Measurements from ENCODE around the gene DOCK3. TPM values are rescaled to one million over a fixed set of nuclear protein-coding genes. Genes with fewer than 3 reads are reported as not detected.

DOCK3 gene
- total and polyA plus RNA-seq, 10 of the 15 experiments (the other 5 are each of a cell fraction or from before 2014, with no cell fraction given): 0.02 to 0.52 (median 0.04) TPM; not detected in 5

GRCh38 chr3:51139616-51140015, 464.9 kb downstream of the DOCK3 start:
- CTCF ChIA-PET: no interaction called here
- no TSS peak for BruUV-seq (replicated peaks)
- intact Hi-C loops (cut with micrococcal nuclease; ENCODE audit: unreplicated experiment): no loop called here

GRCh38 chr3:51141573-51141972, 466.8 kb downstream of the DOCK3 start:
- Histone ChIP-seq H3K9me3 (replicated peaks; ENCODE audit: control insufficient read depth, insufficient read depth, low read length) (no peaks in the 10 kb centered on the region), H4K20me1 (ENCODE audit: control insufficient read depth, insufficient read depth) (no peaks in the 10 kb centered on the region), H3K27ac (ENCODE audit: control insufficient read depth, insufficient read depth) (no peak overlapping the region), H3K4me2 (ENCODE audit: control insufficient read depth, insufficient read depth) (no peak overlapping the region), H2AFZ (ENCODE audit: control insufficient read depth, low read depth, low read length) (no peak overlapping the region), H3K27me3 (replicated peaks in 1 of 2; ENCODE audit: control insufficient read depth in 2 of 2, insufficient read depth in 2 of 2, low read length in 1 of 2) (no peaks in the 10 kb centered on the region), H3K36me3 (ENCODE audit: control insufficient read depth in 2 of 2, insufficient read depth in 2 of 2, low read length in 1 of 2) (no peaks in the 10 kb centered on the region), H3K79me2 (ENCODE audit: control insufficient read depth, insufficient read depth, low read length) (no peaks in the 10 kb centered on the region), H3K9ac (ENCODE audit: control insufficient read depth, insufficient read depth, low read length) (no peak overlapping the region), H3K4me3 (no peak overlapping the region), H3K4me1 (ENCODE audit: control insufficient read depth, insufficient read depth, low read length) (no peaks in the 10 kb centered on the region)
- ATAC-seq (no peak), DNase-seq (ENCODE audit: low read depth, low spot score) (no peak), FAIRE-seq (no peak)
- no TSS peak for BruUV-seq (replicated peaks)
- ChIA-PET CTCF (interaction anchor here (0.5 to 1.1 kb wide), 2 partner anchors 214 to 966 kb away, joined by 3 read pairs; no protein-coding TSS in a partner anchor), SMC1A (ENCODE audit: uncharacterized antibody, unreplicated experiment) (interaction anchor here (0.6 kb wide), 1 partner anchor 42 kb away, joined by 3 read pairs; no protein-coding TSS in a partner anchor), POLR2A (no interaction called here), RAD21 (ENCODE audit: unreplicated experiment) (no interaction called here)
- TF ChIP-seq RAD21 (IDR thresholded peaks at IDR 0.05; ENCODE audit: insufficient read depth, low read depth, low read length): no peak
- no peak for TF ChIP-seq E4F1 (IDR thresholded peaks at IDR 0.05; ENCODE audit: borderline replicate concordance, partially characterized antibody)
- 0% methylated on average over 2 of the region's 2 CpGs for whole genome bisulfite sequencing (ENCODE audit: insufficient coverage, insufficient replicate concordance, low lambda C conversion rate, missing lambda C conversion rate)
- in situ Hi-C loops (cut with MboI) (no loop called here), intact Hi-C loops (cut with micrococcal nuclease; ENCODE audit: unreplicated experiment) (no loop called here)

More at GRCh38 chr3:51139616-51140015, 464.9 kb downstream of the DOCK3 start:
- H3K4me3 ChIP-seq: no peak overlapping the region
- H3K27ac ChIP-seq (ENCODE audit: control insufficient read depth, insufficient read depth): no peak overlapping the region
- SMC1A ChIA-PET (ENCODE audit: uncharacterized antibody, unreplicated experiment): no interaction called here
- ATAC-seq (no peak), DNase-seq (ENCODE audit: low read depth, low spot score) (no peak), FAIRE-seq (no peak)
- H3K4me2 ChIP-seq (ENCODE audit: control insufficient read depth, insufficient read depth): no peak overlapping the region
- H3K27me3 ChIP-seq (replicated peaks in 1 of 2; ENCODE audit: control insufficient read depth in 2 of 2, insufficient read depth in 2 of 2, low read length in 1 of 2): no peaks in the 10 kb centered on the region
- POLR2A ChIA-PET: no interaction called here
- H3K9me3 ChIP-seq (replicated peaks; ENCODE audit: control insufficient read depth, insufficient read depth, low read length): no peaks in the 10 kb centered on the region
- H3K36me3 ChIP-seq (ENCODE audit: control insufficient read depth in 2 of 2, insufficient read depth in 2 of 2, low read length in 1 of 2): no peaks in the 10 kb centered on the region
- in situ Hi-C loops (cut with MboI): no loop called here
- no peak overlapping the region for H2AFZ ChIP-seq (ENCODE audit: control insufficient read depth, low read depth, low read length)
- RAD21 ChIA-PET (ENCODE audit: unreplicated experiment): no interaction called here
- no peaks in the 10 kb centered on the region for H3K4me1 ChIP-seq (ENCODE audit: control insufficient read depth, insufficient read depth, low read length)
- H3K9ac ChIP-seq (ENCODE audit: control insufficient read depth, insufficient read depth, low read length): no peak overlapping the region
- TF ChIP-seq IRF3 (IDR thresholded peaks at IDR 0.05): no peak
- TF ChIP-seq MAX (IDR thresholded peaks at IDR 0.05; ENCODE audit: low read depth, low read length): no peak
- no peak for TF ChIP-seq HDGF (IDR thresholded peaks at IDR 0.05)
- no peaks in the 10 kb centered on the region for H4K20me1 ChIP-seq (ENCODE audit: control insufficient read depth, insufficient read depth)
- H3K79me2 ChIP-seq (ENCODE audit: control insufficient read depth, insufficient read depth, low read length): no peaks in the 10 kb centered on the region
- 78% methylated on average over 1 of the region's 1 CpG for WGBS (ENCODE audit: insufficient coverage, insufficient replicate concordance, low lambda C conversion rate, missing lambda C conversion rate)
